Nephron (organoid): Measurements from ENCODE around the gene FCHSD2.

Experiments used
- H3K27ac Mint-ChIP-seq, 3 experiments: 2 replicates each; pipeline ENCODE4 v1.8.0; 2020; ENCODE audit warnings: mixed read lengths in 3 of 3, mild to moderate bottlenecking in 2 of 3, moderate library complexity in 1 of 3
- H3K27me3 Mint-ChIP-seq: 2 replicates; pipeline ENCODE4 v1.8.0; 2021; ENCODE audit warnings: low read depth, mild to moderate bottlenecking, moderate library complexity, mixed read lengths
- H3K36me3 Mint-ChIP-seq: 2 replicates; pipeline ENCODE4 v1.8.0; 2020; ENCODE audit warnings: low read depth, mixed read lengths
- H3K4me1 Mint-ChIP-seq: 2 replicates; pipeline ENCODE4 v1.8.0; 2020; ENCODE audit warnings: mixed read lengths
- H3K4me3 Mint-ChIP-seq, 3 experiments: 2 replicates each; pipeline ENCODE4 v1.8.0; 2020; ENCODE audit warnings: mild to moderate bottlenecking in 3 of 3, mixed read lengths in 3 of 3, moderate library complexity in 2 of 3
- H3K9me3 Mint-ChIP-seq: 2 replicates; pipeline ENCODE4 v1.8.0; 2020; ENCODE audit warnings: mixed read lengths
- CTCF ChIP-seq, 3 experiments: fragments of 200-600 bp; sonication (generic); IDR thresholded peaks; one replicate each; pipeline ENCODE4 v1.5.0; 2021; ENCODE audit warnings: antibody characterized with exemption in 3 of 3; ENCODE audit not compliant: unreplicated experiment in 3 of 3

Gene FCHSD2

GRCh38 chr11:73024639-73025038, 117.5 kb downstream of the FCHSD2 start:
- H3K9me3 Mint-ChIP-seq = peaks cover 79% of the 10 kb centered on the region
- no peak overlapping the region for H3K4me3 Mint-ChIP-seq
- H3K27ac Mint-ChIP-seq = no peak overlapping the region
- no peak for TF ChIP-seq CTCF (IDR thresholded peaks at IDR 0.05; ENCODE audit: unreplicated experiment in 3 of 3)
- peaks cover 80% of the 10 kb centered on the region for H3K36me3 Mint-ChIP-seq
- H3K4me1 Mint-ChIP-seq = no peaks in the 10 kb centered on the region
- no peaks in the 10 kb centered on the region for H3K27me3 Mint-ChIP-seq

- Mint-ChIP-seq H3K27ac (no peak overlapping the region), H3K9me3 (peaks cover 38% of the 10 kb centered on the region), H3K4me1 (peaks cover 12% of the 10 kb centered on the region), H3K27me3 (no peaks in the 10 kb centered on the region), H3K36me3 (peaks cover 37% of the 10 kb centered on the region), H3K4me3 (no peak overlapping the region)
- no peak for TF ChIP-seq CTCF (IDR thresholded peaks at IDR 0.05; ENCODE audit: unreplicated experiment in 3 of 3)
These were observed 122.1 kb downstream of the FCHSD2 start for GRCh38 chr11:73019996-73020395.

GRCh38 chr11:73019449-73019848, 122.7 kb downstream of the FCHSD2 start:
- no peak overlapping the region for H3K4me3 Mint-ChIP-seq
- H3K27ac Mint-ChIP-seq = no peak overlapping the region
- H3K4me1 Mint-ChIP-seq = peaks cover 12% of the 10 kb centered on the region
- no peak for TF ChIP-seq CTCF (IDR thresholded peaks at IDR 0.05; ENCODE audit: unreplicated experiment in 3 of 3)
- peaks cover 32% of the 10 kb centered on the region for H3K36me3 Mint-ChIP-seq
- peaks cover 32% of the 10 kb centered on the region for H3K9me3 Mint-ChIP-seq
- H3K27me3 Mint-ChIP-seq = no peaks in the 10 kb centered on the region

- Mint-ChIP-seq H3K27ac (no peak overlapping the region), H3K4me1 (peaks cover 12% of the 10 kb centered on the region), H3K27me3 (no peaks in the 10 kb centered on the region), H3K4me3 (no peak overlapping the region), H3K36me3 (peaks cover 26% of the 10 kb centered on the region), H3K9me3 (peaks cover 26% of the 10 kb centered on the region)
- TF ChIP-seq CTCF (IDR thresholded peaks at IDR 0.05; ENCODE audit: unreplicated experiment in 3 of 3) = no peak
These were observed 123.3 kb downstream of the FCHSD2 start for GRCh38 chr11:73018856-73019255.

GRCh38 chr11:73017024-73017751, 124.9 kb downstream of the FCHSD2 start:
- H3K4me1 Mint-ChIP-seq = peaks cover 12% of the 10 kb centered on the region
- no peak overlapping the region for H3K4me3 Mint-ChIP-seq
- H3K36me3 Mint-ChIP-seq = peaks cover 19% of the 10 kb centered on the region
- TF ChIP-seq CTCF (IDR thresholded peaks at IDR 0.05; ENCODE audit: unreplicated experiment in 3 of 3) = no peak
- H3K9me3 Mint-ChIP-seq = peaks cover 10% of the 10 kb centered on the region
- H3K27me3 Mint-ChIP-seq = no peaks in the 10 kb centered on the region
- no peak overlapping the region for H3K27ac Mint-ChIP-seq

GRCh38 chr11:73013021-73013420, 129.1 kb downstream of the FCHSD2 start:
- Mint-ChIP-seq H3K27ac (no peak overlapping the region), H3K9me3 (peaks cover 25% of the 10 kb centered on the region), H3K36me3 (peaks cover 44% of the 10 kb centered on the region), H3K4me1 (peaks cover under 1% of the 10 kb centered on the region), H3K27me3 (no peaks in the 10 kb centered on the region), H3K4me3 (no peak overlapping the region)
- TF ChIP-seq CTCF (IDR thresholded peaks at IDR 0.05; ENCODE audit: unreplicated experiment in 3 of 3) = no peak
